NCI-H2081 (cell line): Measurements from ENCODE around the gene SACM1L.

Experiments used
- DNase-seq, 2 experiments: peaks; one replicate each; lab custom pipeline; 2025; lab: John Stamatoyannopoulos, UW

Gene SACM1L, protein sequence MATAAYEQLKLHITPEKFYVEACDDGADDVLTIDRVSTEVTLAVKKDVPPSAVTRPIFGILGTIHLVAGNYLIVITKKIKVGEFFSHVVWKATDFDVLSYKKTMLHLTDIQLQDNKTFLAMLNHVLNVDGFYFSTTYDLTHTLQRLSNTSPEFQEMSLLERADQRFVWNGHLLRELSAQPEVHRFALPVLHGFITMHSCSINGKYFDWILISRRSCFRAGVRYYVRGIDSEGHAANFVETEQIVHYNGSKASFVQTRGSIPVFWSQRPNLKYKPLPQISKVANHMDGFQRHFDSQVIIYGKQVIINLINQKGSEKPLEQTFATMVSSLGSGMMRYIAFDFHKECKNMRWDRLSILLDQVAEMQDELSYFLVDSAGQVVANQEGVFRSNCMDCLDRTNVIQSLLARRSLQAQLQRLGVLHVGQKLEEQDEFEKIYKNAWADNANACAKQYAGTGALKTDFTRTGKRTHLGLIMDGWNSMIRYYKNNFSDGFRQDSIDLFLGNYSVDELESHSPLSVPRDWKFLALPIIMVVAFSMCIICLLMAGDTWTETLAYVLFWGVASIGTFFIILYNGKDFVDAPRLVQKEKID

DNA sequence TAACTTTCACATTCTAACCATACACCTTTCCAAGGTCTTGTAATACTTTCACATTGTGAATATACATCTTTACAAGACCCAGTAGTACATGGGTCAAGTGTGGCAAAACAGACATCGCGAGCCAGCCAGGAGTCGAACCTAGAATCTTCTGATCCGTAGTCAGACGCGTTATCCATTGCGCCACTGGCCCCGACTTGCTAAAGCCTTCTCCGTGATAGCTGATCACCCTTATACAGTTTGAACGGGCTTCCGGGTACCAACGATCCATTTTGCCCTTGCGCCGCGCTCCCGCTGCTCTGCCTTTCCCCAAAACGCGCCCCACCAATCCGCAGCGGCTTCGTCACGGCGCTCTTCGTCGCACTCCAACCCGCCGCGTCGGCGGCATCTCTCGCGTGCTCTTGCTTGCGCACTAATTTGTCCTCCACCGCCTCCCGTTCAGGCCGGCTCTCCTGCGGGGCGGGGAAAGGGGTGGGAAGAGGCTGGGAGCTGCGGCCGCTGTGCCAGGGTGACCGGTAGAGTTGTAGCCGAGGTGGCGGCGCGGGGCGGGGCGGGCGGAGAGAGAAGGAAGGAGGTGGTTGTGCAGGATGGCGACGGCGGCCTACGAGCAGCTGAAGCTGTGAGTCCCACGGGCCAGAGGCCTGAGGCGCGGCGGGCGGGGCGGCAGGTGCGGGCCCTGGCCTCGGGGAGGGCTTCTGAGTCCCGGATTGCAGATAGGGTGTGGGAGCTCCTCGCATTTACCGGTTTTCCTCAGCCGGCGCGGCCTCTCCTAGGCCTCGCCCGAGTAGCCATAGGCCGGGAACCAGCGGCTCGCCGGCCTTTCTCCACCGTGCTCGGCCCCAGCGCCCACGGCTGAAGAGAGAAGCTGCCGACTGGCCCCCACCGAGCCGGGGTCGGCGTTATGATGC lies at the start of gene SACM1L:
TSS of gene SACM1L (plus strand) at position 515 of the 905 bp plus-strand sequence. CDS start at position 585, 70 bp downstream.
- DNase-seq: peak; percentile 97 to 98

DNA sequence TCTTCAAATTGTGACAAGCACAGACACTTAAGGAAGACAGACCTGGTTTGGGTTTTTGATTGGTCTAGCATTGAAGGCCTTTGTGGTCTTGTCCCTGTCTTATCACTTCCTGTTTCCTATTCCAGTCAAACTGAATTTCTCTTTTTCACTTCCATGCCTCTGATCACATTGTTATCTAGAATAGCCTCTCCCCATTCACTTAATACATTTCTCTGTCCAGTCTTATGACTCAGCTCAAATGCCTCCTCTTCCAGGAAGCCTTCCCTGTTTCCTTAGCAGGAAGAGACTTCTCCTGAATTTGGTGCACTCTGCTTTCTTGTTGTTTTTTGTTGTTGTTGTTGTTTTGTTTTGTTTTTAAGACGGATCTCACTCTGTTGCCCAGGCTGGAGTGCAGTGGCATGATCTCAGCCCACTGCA lies 49.1 kb upstream of the SACM1L start:
- DNase-seq: no peak

DNA sequence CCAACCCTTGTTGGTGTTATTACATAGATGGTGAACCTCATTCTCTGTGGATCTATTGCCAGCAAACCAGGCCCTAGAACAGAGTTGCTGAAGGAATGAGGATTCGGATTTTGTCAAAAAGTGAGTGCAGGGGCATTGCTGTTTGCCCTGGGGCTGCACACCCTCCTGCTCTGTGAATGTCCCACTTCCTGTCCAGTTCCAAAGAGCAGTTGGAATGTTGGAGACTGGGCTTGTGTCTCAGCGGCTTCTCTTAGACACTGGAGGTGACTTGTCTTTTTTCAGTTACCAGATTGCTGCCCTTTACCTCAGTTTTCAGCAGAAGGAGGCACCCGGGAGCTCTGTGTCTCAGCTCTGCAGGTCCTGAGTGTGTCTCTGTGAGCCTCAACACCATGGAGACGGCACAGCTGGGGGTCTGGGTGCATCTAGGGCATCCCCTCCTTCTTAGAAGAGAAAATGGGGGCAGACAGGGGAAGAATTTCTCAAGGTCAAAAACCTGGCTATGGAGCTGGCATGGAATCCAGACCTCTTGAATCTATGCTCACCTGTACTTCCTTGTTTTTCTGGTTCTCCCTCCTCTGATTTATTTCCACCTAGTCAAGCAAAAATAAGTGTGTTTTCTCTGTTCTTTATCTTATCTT lies 48.4 kb upstream of the SACM1L start:
- no peak for DNase-seq

DNA sequence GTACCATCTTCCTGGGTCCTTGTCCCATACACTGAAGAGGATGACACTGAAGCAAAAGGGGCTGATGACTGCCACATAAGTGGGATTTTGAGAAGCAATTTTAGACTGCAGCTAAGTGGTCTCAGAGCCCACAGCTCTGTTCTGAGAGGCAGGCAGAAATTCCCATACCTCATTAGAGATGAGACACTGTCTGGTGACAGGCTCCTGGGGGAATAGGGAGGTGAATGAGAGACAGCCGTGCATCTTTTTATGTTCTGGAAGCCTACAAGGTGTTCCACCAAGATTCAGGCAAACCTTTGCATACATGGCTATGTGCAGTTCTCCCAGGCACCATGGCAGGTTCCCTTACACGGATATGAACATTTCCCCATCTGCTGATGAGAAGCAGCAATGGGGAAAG lies 47.4 kb upstream of the SACM1L start:
- DNase-seq: no peak

DNA sequence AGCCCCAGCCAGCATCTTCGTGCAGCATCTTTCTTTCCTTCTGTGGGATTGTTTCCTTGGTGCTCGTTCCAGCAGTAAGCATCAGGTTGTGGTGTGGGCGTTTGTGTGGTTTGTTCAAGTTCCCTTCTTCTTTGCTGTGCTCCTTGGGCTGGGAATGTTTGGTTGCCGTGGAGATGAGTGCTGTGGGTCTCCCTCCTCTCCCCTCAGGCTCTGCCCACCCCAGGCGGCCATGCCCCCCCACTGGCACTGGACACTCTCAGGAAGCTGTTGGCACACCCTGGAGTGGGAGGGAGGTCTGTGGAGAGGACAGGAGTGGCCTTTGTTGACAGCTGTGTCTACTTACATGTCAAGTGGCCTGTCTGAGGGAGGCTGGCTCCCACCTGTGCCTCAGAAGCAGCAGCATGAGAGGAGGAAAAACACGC lies 46.5 kb upstream of the SACM1L start:
- DNase-seq: no peak

DNA sequence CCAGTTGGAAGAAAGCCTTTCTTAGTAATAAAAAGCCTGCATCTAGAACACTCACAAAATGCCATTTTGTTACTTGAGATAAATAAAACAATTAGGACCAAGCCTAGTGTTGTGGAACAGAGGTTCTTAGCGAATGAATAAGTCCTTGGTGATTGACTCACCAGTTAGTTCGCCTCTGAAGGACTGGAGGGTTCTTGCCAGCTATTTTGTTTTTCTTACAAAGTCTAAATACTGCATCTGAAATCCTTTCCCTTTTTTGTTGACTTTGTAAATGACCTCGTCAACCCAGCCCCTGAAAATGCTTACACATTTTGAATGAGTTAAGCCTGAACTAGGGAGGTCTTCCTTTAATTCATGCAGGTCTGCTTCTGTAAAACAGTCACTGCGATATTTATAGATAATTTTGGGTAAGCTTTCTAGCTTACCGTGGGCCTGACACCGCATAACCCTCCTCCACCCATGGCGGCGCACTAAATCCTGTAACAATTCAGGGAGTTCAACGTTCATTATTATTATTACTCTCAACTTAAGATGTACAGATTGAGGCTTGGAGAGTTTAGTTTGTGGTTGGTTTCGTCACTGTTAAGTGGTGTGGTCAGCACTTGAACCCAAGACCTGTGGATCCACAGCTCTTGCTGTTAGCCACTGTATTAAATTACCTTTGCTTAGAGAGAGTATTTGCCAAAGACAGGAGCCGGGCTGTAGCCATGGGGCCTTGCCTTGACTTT lies 45.0 kb upstream of the SACM1L start:
- DNase-seq: no peak

DNA sequence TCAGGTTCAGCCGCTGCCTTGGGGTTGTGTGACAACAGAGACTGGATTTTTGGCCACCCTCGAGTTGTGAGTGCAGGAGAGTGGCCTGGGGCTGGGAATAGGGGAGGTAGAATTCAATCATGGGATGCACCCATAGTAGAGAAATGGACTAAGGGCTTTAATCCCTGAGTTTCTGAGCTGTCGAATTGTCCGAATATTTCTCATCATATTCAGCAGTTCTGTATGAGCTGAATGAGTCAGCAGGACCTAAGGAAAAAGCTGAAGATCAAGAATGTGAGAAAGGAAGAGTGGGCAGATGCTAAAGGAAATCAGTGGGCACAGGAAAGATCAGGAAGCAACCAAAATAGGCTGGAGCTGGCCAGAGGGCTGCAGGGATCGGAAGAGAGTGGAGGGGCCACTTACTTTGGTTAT lies 44.4 kb upstream of the SACM1L start:
- no peak for DNase-seq

DNA sequence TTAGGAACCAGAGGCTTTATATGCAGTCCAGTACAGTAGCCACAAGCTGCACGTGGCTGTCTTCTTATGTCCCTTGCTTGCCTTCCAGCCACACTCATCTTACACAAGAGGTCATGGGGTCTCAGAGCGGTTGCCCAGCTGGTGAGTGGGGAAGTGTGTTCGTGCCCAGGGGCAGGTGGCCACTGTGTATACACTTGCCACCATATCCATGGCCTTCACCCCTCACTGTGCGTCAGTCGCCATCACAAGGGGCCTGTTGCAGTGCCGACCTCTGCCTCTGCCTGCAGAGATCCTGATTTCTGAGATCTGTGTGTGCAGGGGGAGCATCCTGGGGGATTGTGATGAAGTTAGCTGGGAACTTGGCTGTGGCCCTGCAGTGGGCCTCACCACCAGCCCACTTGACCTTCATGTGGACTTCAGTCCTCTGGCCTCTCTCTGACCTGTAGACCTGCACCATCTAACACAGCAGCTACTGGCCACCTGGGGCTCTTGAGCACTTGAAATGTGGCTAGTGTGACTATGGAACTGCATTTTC lies 43.1 kb upstream of the SACM1L start:
- no peak for DNase-seq

DNA sequence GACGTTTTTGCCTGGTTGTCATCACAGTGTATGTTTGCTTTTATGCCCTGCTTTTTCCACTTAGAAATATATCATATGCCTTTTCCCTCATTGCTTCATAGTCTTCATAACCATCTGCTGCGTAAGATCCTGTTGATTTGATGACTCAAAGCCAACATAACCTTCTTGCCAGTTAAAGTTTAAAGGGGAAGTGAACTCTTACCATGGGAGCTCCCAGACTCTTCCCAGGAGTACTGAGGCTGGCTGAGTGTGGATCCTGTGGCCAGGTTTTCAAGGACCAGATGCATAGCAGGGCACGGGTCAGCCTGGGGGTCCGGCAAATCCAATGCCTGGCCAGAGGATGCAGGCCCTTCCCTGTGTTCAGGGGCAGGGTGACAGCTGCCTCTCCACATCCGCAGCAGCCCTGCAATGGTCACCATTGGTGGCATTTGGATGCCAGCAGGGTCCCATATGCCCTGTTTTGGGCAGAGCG lies 42.0 kb upstream of the SACM1L start:
- DNase-seq: no peak

DNA sequence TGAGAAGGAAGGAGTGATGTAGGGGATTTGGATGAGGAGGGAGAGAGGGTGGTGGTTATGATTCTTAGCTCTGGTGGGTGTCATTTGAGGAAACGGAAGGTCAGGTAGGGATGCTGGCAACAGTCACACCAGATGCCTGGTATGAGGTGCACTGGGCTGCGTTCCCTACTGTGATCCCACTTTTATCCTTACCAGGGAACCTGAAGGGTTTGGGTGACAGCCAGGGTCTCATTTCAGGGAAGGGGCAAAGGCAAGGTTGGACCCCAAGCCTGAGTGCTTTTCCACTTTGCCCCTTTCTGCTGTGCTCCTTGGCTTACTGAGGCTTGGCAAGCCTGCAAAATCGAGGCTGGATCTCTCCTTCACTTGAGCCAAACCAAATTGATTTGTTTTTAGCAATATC lies 36.0 kb upstream of the SACM1L start:
- DNase-seq: no peak

DNA sequence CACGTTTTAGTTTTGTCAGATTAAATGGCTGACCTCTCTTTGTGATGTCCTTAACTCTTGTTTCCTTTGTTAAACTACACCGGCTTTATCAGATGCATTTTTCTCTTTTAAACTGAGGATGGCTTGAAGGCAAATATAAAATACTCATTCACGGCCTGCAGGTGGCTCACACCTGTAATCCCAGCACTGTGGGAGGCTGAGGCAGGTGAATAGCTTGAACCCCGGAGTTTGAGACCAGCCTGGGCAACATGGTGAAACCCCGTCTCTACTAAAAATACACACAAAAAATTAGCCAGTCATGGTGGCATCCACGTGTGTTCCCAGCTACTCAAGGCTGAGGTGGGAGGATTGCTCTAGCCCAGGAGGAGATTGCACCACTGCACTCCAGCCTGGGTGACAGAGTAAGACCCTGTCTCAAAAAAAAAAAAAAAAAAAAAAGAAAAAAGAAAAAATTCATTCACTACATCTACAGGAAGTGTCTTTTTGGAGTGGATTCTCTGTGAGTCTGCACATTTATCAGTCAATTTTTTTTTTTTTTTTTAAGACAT lies 34.7 kb upstream of the SACM1L start:
- peak in 1 of 2 experiments; percentile 20 for DNase-seq

DNA sequence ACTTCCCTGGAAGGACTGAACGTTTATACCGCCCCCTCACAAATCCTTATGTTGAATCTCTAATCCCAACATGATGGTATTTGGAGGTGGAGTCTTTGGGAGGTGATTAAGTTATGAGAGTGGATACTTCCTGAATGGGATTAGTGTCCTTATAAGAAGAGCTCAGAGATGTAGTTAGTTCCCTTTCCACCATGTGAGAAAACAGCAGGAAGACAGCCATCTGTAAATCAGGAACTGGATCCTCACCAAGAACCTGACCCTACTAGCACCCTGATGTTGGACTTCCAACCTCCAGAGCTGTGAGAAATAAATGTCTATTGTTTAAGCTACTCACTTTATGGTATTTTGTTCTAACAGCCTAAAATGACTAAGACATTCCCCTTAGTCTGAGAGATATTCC lies 33.3 kb upstream of the SACM1L start:
- no peak for DNase-seq

DNA sequence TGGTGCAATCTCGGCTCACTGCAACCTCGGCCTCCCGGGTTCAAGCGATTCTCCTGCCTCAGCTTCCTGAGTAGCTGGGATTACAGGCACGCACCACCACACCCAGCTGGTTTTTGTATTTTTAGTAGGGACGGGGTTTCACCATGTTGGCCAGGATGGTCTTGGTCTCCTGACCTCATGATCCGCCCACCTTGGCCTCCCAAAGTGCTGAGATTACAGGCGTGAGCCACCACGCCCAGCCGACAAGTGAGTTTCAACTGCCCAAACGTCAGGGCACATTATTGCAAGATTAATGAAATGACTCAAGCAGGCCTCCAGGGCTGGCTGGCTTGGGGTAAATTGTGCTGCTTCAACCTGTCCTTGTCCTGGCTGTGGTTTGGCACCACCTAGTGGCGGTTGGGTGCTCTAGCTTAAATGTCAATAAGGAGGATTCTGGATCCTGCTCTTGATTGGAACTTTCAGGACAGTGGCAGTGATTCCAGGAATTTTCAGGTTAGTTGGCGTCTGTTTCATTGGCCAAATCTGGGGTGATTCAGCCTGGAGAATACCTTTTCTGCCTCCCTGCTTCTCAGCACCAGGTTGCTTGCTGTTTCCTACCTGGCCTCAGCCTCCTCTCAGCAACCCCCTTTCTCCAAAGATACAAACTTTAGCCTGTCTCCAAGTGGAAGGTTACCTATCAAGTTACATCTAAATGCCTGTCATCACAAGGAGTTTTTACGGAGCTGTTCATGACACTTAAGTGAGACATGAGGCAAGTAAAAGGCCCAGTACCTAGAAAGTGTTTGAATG lies 32.4 kb upstream of the SACM1L start:
- peak; percentile 81 to 85 for DNase-seq

DNA sequence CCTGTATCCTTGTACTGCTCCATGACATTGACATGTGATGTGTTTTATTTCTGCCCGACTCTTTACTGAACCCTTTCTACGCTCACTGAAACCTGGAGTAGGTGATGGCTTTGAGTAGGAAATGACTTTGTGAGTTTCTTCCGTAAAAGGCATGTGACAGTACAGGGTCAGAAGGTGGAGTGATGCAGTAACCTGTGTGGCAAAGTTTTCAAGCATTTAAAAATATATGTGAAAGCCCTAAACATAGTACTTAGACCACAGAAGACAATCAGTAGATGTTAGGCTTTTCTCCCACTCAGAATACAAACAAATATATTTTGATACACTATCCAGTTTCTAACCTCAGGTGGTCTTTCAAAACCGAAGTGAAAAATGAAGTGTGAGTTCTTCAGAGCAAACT lies 31.3 kb upstream of the SACM1L start:
- DNase-seq: no peak

DNA sequence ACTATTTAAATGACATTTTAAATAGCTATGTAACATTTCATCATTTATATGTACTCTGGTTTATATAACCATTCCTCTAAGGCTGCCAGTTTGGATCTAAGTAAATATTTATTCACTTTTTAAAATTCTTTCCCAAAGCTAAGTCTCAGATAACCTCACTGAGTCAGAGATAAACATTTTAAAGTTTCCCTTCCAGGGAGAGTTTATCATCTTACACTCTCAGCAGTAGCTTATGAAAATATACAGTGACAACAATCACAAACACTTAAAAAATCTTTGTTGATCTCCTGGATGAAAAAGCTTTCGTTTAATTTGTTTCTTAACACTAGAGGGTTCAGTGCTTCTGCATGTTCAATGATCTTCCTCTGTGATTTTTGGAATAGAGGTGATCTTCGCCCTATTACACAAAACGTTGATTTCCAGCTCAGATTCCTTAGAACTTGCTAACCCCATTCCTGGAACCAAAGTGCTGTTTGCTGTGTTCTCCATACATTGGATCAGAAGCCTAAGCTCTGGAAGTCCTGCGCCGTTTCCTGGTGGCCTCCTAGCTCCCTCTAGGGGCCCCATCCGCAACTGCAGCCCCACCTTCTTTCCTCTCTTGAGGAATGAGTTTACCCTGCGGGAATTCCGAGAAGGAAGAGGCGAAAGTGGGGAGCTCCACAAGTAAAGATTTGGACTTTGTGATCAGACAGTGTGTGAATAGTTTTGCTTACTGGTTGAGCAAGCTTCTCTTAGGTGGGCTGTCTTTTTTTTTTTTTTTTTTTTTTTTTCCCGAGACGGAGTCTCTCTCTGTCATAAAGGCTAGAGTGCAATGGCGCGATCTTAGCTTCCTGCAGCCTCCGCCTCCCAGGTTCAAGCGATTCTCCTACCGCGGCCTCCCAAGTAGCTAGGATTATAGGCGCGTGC lies 29.3 kb upstream of the SACM1L start:
- DNase-seq: peak; percentile 52 to 53

DNA sequence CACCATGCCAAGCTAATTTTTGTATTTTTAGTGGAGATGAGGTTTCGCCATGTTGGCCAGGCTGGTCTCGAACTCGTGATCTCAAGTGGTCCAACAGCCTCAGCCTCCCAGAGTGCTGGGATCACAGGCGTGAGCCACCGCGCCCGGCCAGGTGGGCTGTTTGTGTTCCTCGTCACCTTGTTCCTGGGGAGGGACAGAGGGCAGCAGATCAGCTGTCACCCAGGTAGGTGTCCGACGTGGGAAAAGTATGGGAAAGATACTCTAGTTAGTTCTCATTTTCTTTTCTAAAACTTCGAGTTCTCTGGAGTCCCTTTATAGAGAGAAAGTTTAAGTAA lies 28.7 kb upstream of the SACM1L start:
- DNase-seq: no peak

DNA sequence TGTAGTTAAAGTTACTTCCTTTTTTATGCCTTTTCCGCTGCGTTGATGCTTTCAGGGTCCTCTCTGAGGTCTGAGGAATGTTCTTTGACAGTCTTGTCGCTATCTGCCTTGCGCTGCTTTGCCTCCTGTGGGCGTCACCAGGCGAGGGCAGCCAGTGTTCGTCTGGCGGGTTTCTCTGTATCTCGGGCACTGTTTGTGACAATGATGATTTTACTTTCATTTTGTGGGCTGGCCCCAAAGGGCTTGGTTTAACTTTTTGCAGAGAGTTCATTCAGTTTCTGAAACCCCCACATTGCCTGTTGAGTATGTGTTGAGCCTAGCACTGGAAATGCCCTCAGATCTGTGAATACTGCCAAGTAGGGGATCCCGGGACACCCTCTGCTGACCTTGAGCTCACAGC lies 24.6 kb upstream of the SACM1L start:
- DNase-seq: no peak

DNA sequence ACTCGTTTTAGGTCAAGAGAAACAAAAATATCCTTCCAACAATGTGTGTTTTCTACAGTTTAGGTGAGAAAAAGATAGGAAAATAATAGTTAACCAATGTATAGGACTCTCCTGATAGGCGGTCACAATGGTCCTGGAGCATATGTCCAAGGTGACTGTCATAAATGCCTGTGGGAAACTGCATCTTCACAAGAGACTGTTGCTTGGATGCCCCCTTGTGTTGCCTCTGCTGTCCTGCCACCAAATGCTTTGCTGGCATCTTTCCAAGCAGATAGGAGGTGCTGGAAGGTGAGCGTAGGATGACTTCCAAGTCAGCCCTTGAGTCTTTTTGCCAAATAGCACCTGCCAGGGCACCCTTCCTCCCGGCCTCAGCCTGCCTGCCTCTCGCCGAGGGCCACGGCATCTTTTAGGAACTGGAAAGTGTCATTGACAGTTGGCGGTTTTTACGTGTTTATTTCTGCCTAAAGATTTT lies 24.1 kb upstream of the SACM1L start:
- peak; percentile 9 to 43 for DNase-seq
